Amniotic stem cell (primary cell): ENCODE measurements around the gene DPYD.

ENCODE experiments used
- DNase-seq: peaks from one replicate; lab custom pipeline; 2025; lab: John Stamatoyannopoulos, UW

DPYD gene

DNA sequence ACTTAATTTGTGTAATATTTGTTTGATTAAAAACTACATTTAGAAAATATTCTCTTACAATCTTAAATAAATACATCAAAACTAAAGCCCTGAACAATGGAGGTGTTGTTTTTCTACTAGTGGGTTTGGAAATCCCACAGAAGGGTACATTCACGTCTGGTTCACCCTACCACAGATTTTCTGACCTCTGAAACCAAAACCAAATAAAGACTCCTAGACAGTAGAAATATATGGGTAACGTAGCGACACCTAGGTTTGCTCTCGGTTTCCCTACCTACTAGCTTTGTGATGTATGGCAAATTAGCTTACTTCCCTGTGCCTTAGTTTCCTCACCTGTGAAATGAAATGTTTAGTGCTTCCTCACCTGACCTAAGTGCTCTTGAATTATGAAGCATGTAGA, 312.6 kb downstream of the DPYD start:
- no peak for DNase-seq

DNA sequence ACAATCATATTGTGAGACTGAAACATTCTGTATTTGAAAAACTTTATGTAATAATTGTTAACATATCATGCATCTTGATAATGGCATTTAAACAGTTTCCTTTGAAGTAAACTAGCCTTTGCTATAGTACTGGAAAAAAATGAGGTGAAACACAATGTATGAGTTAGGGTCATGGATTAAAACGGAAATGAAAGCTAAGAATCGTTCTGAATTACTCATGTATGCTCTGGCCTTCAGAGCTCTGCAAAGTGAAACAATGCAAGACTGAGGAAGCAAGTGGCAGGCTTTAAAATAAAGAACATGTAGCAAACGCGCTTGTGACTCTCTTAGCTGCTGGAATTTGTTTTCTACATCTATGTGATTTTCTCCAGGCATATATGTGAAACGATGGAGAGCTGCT, 317.1 kb downstream of the DPYD start:
- no peak for DNase-seq

DNA sequence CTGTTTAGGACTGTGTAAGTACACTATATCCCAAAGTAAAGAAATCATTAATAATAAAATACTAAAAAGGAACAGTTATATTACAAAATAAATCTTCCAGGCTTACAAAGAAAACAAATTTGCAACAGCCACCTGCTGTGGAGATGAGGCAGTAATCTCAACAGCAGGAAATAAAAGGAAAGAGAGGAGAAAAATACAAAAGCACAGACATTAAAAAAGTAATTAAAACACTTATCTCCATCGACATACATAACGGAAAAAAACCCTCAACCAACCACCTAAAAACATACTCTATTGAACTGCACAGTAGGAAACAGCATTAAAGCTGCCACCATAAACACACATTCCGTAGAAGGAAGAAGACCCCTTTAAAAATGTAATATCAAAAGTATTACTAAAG, 317.6 kb downstream of the DPYD start:
- no peak for DNase-seq

DNA sequence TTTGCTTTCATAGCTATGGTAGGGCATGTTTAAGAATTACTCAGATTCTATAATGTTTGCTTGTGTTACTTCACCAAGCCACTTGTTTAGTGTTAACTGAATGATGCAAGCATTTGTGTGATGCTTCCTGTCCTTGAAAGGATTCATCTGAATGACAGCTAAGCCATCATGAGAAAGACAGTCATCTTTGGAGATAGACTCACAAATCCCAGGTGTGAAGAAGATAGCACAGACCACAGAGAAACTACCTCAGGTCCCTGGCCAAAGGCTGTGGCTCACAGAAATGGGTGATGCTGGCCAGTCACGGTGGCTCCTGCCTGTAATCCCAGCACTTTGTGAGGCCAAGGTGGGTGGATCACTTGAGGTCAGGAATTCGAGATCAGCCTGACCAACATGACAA, 321.4 kb downstream of the DPYD start:
- DNase-seq, result no peak

DNA sequence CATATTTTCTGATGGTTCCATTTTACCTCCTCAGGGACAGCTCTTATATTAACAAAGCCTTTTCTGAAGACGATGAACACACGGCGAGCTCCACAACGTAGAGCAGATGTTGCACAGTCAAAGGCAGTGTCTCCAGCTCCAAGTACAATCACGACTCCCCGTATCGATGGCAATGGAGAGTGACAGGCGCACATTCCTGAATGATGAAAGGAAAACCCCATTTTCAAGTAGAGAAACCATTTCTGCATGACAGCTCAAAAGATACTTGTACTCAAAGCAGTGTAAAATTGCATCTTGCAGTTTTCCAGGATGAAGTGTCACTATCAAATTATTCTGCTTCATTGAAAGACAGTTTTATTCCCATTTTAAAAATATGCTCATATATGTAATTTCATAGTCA, 327.6 kb downstream of the DPYD start:
- no peak for DNase-seq

DNA sequence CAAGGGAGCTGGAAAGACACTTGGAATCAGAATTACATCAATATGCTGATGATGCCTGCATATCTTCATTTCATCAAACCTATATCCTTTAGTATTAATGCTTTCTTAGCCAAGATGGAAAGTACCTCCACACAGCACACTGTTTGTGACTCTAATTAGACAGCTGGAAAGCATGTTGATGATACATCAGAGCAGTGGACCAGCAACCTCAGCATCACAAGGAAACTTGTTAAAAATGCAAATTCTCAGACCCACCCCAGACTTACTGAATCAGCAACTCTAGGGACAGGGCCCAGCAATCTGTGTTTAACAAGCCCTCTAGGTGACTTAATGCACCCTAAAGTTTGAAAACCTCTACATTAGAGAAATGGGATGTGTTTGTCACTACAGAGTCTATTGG, 332.1 kb downstream of the DPYD start:
- DNase-seq, result no peak

DNA sequence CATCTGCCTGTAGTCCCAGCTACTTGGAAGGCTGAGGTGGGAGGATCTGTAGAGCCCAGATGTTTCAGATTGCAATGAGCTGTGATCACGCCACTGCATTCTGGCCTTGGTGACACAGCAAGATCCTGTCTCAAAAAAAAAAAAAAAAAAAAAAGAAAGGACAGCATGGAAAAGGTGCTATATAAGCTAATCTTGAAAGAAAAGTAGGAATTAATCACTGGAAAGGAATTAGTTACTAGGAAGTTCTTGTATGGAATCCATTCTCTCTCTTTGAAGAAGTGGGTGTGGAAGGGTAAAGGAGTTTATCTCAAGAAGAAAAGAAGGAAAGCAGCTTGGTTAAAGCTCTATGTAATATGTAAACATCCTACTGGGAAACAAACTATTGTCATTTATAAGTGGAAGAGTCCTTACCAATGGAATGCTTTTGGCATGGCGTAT, 339.2 kb downstream of the DPYD start:
- DNase-seq, result no peak

DNA sequence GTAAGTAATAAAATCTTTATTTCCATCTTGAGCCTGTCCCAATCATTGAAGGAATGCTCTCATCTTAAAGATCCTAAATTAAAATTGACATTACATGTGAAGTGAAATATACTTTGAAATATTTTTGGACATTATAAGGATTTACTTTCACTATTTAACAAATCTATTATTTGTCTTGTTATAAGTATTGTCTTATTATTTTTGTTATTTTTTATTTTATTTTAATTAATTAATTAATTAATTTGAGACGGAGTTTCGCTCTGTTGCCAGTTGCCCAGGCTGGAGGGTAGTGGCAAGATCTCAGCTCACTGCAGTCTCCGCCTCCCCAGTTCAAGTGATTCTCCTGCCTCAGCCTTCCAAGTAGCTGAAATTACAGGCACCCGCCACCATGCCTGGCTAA, 343.2 kb downstream of the DPYD start:
- no peak for DNase-seq

DNA sequence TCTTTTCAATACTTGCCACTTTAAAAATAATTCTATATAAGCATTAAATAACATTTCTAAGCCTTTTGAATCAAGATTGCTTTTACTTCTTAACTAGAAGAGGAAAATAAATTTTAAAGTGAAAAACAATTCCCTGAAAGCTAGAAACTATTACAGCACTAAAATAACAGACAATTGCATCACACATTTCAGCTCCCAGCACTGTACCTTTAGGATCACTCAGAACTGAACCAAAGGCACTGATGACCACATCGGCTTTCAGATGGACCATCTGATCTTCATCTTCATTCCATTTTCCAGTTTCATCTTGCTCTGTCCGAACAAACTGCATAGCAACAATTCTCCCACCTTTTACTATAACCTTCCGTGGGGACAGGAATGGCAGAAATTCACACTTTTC, 347.3 kb downstream of the DPYD start:
- DNase-seq, result no peak

DNA sequence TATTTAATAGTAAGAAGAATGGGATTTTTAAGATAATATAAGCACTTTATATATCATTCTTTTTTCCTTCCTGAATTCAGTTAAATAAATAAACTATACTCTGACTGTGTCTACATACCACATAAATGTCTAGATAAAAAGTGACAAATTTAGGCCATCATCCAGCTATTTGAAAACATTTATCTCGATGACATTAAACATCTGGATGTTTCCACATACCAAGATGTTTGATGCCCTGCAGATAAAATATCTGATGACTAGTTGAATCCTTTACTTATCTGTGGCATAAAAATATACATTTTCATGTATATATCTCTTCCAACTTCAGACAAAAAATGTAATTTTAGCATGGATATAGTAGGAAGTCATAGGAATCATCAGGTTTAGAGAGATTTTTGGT, 348.3 kb downstream of the DPYD start:
- no peak for DNase-seq

DNA sequence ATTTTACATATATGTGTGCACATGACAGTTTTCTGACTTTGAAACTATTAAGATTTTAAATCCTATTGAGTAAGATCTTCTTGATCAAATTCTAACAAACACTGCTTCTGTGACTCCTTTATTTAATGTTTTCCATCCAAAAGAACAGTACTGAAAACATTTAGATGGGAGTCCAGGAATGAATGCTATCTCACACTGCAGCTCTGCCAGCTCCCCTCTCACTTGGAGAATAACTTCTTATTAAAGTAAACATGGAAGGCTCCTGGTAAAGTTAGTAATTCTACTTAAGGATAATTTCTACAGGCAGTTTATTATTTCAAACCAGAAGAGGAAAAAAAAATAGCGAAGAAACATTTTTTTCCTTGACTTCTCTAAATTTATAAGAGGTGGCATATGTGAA, 349.1 kb downstream of the DPYD start:
- no peak for DNase-seq

DNA sequence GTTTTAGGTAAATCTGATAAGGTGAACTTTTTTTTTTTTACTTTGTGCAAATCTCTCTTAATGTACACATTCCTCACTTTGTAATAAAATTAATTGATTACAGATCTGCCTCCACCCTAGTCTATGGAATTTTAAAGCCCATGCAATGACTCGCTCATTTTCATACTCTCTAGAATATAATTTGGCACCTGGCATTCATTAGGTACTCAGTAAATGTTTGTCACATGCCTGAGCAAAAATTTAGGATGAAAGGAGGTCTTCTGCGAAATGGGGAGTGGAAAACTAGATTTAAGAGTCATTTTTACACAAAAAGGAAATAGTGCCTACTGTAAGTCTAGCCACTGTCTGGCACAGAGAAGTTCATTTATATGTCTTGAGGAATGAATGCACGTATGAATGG, 350.1 kb downstream of the DPYD start:
- no peak for DNase-seq

DNA sequence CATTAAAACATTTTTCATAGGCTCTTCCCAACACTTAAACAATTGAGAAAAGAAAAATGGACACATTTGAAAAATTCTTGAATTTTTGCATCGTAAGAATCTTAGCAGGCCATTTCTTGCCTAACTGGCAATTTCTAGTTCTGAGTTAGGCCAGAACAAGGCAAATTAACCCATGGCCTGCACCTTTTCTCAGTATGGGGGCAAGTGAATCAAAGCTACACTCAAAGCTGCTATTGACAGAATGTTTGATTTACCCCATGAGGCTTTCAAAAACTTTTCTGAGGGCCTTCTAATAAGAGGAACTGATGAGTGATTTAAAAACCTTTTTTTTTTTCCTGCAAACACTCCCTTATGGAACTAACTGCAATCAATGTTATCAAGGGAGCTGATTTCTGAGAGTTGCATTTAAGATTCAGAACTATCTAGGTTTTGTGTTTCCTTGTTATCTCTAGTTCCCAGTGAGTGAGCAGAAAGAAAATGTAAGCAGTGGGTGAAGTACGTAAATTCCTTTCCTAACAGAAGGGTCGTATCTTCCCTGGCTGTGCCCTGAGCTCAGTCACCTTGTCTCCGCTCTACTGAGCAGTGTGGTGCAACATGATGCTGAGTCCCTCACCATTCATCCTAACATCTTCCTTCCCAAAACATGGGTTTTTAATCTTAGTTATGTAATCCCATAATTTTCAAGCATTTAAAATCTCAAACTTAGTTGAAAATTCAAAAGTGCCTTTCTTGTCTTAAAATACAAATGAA, 353.7 kb downstream of the DPYD start:
- DNase-seq, result no peak

DNA sequence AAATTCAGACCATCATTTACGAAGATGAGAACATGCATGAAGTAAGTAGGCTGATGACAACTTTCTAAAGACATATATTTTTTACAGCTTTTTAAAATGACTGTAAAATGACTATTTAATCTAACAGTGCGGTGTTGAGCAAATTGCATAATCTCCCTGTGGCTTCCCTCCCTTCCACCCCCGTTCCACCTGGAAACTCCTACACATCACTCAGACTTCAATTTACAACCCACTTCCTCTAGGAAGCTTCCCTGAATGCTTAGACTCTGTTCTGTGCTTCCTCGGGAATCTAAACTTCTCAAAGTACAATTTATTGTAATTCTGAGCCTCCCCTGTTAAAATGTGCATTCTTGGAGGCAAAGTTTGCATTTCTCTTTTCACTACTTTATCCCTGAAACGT, 354.9 kb downstream of the DPYD start:
- DNase-seq, result no peak

DNA sequence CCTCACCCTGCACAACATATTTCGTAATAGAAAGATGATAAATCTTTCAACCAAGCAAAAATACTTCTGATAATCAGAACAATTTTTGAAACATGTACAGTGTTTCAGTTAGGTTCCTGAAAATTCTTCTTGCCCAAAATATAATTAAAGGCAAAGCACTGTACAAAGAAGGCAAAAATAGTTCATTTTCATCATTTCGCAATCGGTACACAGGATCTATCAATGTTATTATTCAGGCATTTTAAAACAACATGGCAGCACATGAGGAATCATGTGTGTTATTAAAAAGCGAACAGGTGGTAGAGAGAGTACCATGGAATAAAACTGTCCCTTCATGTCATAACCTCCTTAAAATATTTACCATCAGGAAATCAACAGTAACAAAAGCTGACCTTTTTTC, 356.9 kb downstream of the DPYD start:
- no peak for DNase-seq

DNA sequence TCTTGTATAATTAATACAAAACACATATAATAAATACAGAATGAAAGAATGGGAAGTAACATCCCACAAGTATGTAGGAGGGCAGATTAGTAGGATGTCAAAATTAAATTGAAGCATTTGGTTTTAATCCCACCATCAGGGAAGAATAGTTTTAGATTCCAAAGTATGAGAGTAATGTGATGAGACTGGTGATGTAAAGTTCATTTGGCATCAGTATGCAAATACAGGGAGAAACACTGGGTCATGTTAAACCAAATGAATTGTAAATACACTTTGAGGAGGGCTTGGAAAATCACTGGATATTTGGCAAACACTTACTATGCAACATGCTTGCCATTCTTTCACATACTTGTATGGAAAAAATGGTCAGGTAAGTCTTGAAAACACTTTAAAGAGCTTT, 358.8 kb downstream of the DPYD start:
- DNase-seq, result no peak

DNA sequence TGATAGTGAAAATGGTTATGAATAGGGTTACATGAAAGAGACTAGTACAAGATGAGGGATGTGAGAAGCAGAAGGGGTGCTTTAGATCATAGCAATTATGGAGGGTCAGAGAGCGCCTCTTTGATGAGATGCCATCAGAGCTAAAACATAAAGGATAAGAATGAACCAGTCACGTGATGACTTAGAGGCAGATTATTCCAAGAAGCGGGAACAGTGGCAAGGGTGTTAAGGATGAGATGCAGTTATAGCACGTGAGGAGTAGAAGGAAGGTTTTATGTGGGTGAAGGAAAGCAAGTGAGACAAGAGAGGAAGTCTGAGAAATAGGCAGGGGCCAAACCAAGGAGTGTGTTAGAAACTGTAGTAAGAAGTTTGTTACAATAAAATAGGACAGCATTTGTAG, 360.1 kb downstream of the DPYD start:
- no peak for DNase-seq

DNA sequence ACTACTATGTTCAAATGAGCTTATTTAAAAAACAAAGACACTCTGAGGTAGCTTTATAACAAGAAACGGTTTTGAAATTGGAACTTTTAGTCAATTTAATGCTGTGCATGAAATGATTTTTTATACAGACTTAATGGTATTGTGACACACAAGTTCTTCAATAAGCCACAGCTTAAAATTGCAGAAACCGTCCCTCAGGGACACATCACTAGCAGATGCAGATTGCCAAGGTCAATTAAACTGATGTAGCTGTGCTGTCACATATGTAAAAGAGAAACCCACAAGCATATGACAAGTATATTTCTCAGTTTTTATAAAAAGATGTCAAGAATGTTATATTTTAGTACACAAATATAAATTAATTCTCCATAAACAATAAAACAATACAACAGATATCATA, 366.9 kb downstream of the DPYD start:
- no peak for DNase-seq

DNA sequence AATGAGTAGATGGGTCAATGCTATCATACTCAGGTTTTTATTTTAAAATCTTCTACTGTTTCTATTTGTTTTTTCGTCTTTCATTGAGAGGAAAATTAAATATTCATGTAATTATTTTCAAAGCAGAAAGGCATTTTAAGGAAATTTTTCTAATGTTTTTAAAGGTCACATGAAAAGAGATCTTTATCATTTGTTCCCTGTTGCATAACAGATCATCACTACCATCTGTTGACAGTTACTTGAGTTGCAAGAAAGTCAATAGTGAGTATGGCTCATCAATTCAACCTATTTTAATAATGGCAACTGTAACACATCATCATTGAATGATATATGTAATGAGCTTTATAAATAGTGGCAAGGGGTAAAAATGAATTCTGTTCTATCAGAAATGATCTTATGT, 369.7 kb downstream of the DPYD start:
- DNase-seq, result no peak

DNA sequence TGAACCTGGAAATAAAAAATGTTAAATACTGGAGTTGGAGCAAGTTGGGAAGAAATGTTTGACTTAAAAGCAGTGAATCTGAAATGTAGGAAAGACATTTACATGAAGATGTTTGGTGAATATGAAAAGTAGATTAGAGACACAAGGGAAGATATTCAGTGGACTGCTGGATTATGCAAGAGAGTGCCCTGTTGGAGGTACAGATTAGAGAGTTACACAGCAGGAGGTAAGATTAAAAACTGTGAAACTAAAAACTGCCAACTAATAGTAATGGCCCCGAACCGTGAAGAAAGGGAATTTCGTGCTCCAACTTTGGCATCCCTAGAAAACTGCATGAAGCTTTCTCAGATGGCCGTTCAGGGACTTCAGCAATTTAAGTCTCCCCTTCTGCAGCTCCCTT, 375.4 kb downstream of the DPYD start:
- no peak for DNase-seq

DNA sequence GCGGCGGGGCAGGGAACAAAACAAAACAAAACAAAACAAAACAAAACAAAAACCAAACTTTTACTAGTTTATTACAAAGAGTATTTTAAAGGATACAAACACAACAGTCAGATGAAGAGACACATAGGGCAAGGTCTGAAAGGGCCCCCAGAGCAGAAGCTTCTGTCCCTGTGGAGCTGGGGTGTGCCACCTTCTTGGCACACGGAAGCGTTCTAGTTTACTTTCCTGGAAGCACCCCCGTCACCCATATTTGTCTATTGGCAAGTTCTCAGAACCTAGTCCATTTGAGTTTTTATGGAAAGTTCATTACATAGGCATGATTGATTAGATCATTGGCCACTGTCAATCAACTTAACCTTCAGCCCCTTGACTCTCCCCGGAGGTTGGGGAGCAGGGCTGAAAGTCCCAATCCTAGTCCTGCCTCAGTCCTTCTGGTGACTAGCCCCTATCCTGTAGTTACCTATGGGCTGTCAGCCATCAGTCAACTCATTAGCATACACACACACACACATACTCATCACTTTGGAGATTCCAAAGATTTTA, 380.4 kb downstream of the DPYD start:
- no peak for DNase-seq

DNA sequence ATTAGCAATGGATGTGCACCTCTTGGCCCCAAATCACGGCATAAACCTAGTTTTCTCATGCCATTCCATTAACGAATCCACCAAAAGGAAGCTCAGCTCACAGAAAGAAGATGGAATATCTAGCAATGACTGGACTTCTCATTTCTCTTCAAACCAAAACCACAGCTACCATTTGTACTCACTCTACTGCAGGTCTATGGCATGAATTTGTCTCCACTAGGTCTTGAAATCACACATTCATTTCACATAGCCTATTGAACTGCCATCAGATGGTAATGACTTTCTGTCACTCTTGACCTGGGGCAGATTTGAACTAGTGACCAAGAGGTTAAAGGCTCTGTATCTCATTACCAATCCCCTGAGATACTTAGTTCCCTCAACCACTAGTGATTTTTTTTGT, 382.7 kb downstream of the DPYD start:
- no peak for DNase-seq

DNA sequence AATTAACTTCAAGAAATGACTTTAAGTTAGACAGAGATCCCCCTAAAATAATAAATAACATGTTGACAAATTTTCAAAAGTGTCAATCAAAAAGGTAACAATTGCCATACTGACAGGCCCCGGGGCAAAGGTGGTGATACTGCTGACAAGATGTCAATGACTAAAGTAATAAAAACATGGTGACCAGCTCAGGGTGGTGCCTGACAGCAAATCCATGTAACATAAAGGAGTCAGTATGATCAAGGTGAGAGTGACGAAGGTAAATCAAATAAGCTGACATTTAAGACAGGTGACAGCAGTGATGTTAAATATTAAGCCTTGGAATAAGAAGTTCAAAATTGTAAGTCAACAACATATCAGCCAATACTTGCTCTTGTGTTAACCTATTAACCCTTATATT, 387.5 kb downstream of the DPYD start:
- DNase-seq, result no peak

DNA sequence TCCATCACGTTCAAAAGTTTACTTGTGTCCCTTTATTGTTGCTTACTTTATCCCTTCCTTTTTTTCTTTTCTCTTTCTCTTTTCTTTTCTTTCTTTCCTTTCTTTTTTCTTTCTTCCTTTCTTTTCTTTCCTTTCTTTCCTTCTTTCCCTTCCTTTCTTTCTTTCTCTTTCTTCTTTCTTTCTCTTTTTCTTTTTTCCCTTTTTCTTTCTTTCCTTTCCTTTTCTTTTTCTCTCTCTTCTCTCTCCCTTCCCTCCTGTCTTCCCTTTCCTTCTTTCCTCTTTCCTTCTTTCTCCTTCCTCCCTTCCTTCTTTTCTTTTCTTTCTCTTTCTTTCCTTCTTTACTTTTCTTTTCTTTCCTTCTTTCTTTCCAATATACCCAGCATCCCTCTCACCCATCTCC, 391.2 kb downstream of the DPYD start:
- DNase-seq, result no peak
